Endodermal cell (in vitro differentiated cells): ENCODE results near the gene OS9. TPM values are rescaled to one million over a fixed set of nuclear protein-coding genes. Genes with fewer than 3 reads are reported as not detected.

Experiments
- DNase-seq: peaks from one replicate; pipeline ENCODE4 v3.0.0-alpha.2; 2017
- H3K27ac ChIP-seq: 2 replicates; pipeline ENCODE4 v1.5.1; 2013; ENCODE audit warnings: mild to moderate bottlenecking, low read depth, low read length, moderate library complexity
- H3K27me3 ChIP-seq: 2 replicates; pipeline ENCODE4 v1.6.1; 2013; ENCODE audit warnings: mild to moderate bottlenecking, low read length, moderate library complexity; ENCODE audit not compliant: insufficient read depth, control insufficient read depth, poor library complexity, severe bottlenecking
- H3K36me3 ChIP-seq: 2 replicates; pipeline ENCODE4 v1.7.0; 2013; ENCODE audit warnings: mild to moderate bottlenecking, low read length, moderate library complexity; ENCODE audit not compliant: control insufficient read depth, insufficient read depth
- H3K4me1 ChIP-seq: one replicate; pipeline ENCODE4 v1.7.0; 2013; ENCODE audit warnings: low read length; ENCODE audit not compliant: control insufficient read depth, insufficient read depth
- H3K4me3 ChIP-seq: 2 replicates; pipeline ENCODE4 v1.5.1; 2013; ENCODE audit warnings: mild to moderate bottlenecking, low read length, moderate library complexity
- H3K9ac ChIP-seq: 2 replicates; pipeline ENCODE4 v1.6.1; 2013; ENCODE audit warnings: mild to moderate bottlenecking, low read length, moderate library complexity; ENCODE audit not compliant: poor library complexity, severe bottlenecking; ENCODE audit errors: extremely low read depth
- H3K9me3 ChIP-seq: 2 replicates; pipeline ENCODE4 v1.6.1; 2013; ENCODE audit warnings: mild to moderate bottlenecking, low read length, moderate library complexity; ENCODE audit not compliant: control insufficient read depth
- H3K27ac Mint-ChIP-seq: 2 replicates; pipeline ENCODE4 v1.8.0; 2020; ENCODE audit warnings: mixed read lengths
- H3K27me3 Mint-ChIP-seq: 2 replicates; pipeline ENCODE4 v1.8.0; 2021; ENCODE audit warnings: mild to moderate bottlenecking, mixed read lengths; ENCODE audit not compliant: insufficient read depth
- H3K36me3 Mint-ChIP-seq: 2 replicates; pipeline ENCODE4 v1.8.0; 2020; ENCODE audit warnings: low read depth, mixed read lengths
- H3K4me1 Mint-ChIP-seq: 2 replicates; pipeline ENCODE4 v1.8.0; 2020; ENCODE audit warnings: mixed read lengths
- H3K4me3 Mint-ChIP-seq: 2 replicates; pipeline ENCODE4 v1.8.0; 2020; ENCODE audit warnings: mild to moderate bottlenecking, moderate library complexity, mixed read lengths
- H3K9me3 Mint-ChIP-seq: 2 replicates; pipeline ENCODE4 v1.8.0; 2020; ENCODE audit warnings: mild to moderate bottlenecking, mixed read lengths
- WGBS, 2 experiments: methylation state at CpG; one replicate each; pipeline versions ENCODE4 v1.1.5 to v1.1.7; 2013; ENCODE audit warnings: missing lambda C conversion rate in 2 of 2, mixed read lengths in 1 of 2; ENCODE audit not compliant: insufficient coverage in 1 of 2, insufficient read length in 1 of 2; 5-methylcytosine and 5-hydroxymethylcytosine counted together
- total RNA-seq, 2 donors: library from RNA; stranded (reverse); fragmentation: NEBNext Ultra II Directional in 1 of 2; extraction: Animal tissue kit (Norgen Biotek cat#: 25700) in 1 of 2; gene quantifications; 2 replicates in 1 of 2; 3 replicates in 1 of 2; pipeline ENCODE4 v1.2.1, GENCODE V29; 2021
- TF ChIP-seq, protein P1 (sequence below): fragments of 200-600 bp; sonication (generic); conservative IDR thresholded peaks from 2 replicates; pipeline ENCODE4 v1.5.0; 2021; ENCODE audit warnings: antibody characterized with exemption, mild to moderate bottlenecking

Gene OS9
- total RNA-seq, 2 donors from 2014 or later: 108 to 142 TPM

DNA sequence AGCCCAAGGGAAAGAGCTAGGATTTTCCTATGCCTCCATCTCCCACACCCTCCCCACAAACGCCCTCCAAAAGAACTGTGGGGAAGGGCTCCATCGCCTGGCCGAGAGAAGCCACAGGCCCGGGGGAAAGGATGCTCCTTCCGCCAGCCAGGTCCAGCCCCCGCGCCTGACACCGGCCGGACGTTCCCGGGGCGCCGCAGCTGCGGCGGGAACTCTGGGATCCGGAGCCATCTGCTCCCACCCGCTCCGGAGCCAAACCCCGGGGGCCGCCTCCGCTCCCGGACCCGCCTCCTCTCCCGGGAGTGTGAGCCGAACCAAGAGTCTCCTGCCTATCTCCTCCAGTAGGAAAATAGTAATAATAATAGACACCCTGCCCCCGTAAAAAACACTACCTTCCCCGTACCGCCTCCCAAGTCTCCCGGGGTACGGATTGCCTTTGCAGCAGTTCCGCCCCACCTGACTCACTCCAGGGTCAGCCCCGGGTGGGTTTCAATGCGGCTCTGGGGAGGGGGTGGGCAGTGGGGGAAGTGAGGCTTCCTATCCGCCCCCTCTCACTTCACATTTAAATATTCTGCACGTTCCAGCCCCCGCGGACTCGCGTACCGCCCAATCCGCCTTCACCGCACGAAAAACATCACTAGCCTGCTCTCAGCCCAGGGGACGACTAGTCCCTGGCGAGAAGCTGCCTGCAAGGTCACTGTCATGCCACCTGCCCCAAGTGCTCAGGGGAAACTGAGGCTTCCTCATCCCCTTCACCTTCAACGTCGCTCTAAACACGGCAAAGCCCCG is 42.2 kb downstream of the OS9 start:
- DNase-seq: peak; percentile 92
- no peaks in the 10 kb centered on the region for H3K9me3 Mint-ChIP-seq
- Histone ChIP-seq H3K27ac (no peak overlapping the region), H3K9me3 (no peaks in the 10 kb centered on the region), H3K9ac (no peak overlapping the region), H3K27me3 (peaks cover 100% of the 10 kb centered on the region), H3K4me1 (no peaks in the 10 kb centered on the region), H3K4me3 (peak overlapping the region; percentile 58), H3K36me3 (no peaks in the 10 kb centered on the region)
- H3K4me1 Mint-ChIP-seq: peaks cover 8% of the 10 kb centered on the region
- H3K36me3 Mint-ChIP-seq: no peaks in the 10 kb centered on the region
- WGBS, 2 experiments: 0 to 1% methylated on average over 5 to 46 of the region's 49 CpGs
- peaks cover 94% of the 10 kb centered on the region for H3K27me3 Mint-ChIP-seq
- H3K4me3 Mint-ChIP-seq: peak overlapping the region; percentile 41
- TF ChIP-seq, protein P1, sequence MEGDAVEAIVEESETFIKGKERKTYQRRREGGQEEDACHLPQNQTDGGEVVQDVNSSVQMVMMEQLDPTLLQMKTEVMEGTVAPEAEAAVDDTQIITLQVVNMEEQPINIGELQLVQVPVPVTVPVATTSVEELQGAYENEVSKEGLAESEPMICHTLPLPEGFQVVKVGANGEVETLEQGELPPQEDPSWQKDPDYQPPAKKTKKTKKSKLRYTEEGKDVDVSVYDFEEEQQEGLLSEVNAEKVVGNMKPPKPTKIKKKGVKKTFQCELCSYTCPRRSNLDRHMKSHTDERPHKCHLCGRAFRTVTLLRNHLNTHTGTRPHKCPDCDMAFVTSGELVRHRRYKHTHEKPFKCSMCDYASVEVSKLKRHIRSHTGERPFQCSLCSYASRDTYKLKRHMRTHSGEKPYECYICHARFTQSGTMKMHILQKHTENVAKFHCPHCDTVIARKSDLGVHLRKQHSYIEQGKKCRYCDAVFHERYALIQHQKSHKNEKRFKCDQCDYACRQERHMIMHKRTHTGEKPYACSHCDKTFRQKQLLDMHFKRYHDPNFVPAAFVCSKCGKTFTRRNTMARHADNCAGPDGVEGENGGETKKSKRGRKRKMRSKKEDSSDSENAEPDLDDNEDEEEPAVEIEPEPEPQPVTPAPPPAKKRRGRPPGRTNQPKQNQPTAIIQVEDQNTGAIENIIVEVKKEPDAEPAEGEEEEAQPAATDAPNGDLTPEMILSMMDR: peak; percentile 67
- H3K27ac Mint-ChIP-seq: no peak overlapping the region

GRCh38 chr12:57736741-57737466 is 43.0 kb downstream of the OS9 start:
- no peak overlapping the region for H3K9ac ChIP-seq
- H3K4me1 ChIP-seq: no peaks in the 10 kb centered on the region
- peak overlapping the region; percentile 58 for H3K4me3 ChIP-seq
- no peaks in the 10 kb centered on the region for H3K36me3 ChIP-seq
- no peak overlapping the region for H3K27ac ChIP-seq
- Mint-ChIP-seq H3K4me3 (peak overlapping the region; percentile 41), H3K9me3 (no peaks in the 10 kb centered on the region), H3K27me3 (peaks cover 94% of the 10 kb centered on the region), H3K4me1 (peaks cover 8% of the 10 kb centered on the region), H3K36me3 (no peaks in the 10 kb centered on the region), H3K27ac (no peak overlapping the region)
- H3K27me3 ChIP-seq: peaks cover 100% of the 10 kb centered on the region
- no peaks in the 10 kb centered on the region for H3K9me3 ChIP-seq
- DNase-seq: peak; percentile 78
- TF ChIP-seq, protein P1: no peak
- 4 to 5% methylated on average over 19 to 31 of the region's 31 CpGs for WGBS, 2 experiments

DNA sequence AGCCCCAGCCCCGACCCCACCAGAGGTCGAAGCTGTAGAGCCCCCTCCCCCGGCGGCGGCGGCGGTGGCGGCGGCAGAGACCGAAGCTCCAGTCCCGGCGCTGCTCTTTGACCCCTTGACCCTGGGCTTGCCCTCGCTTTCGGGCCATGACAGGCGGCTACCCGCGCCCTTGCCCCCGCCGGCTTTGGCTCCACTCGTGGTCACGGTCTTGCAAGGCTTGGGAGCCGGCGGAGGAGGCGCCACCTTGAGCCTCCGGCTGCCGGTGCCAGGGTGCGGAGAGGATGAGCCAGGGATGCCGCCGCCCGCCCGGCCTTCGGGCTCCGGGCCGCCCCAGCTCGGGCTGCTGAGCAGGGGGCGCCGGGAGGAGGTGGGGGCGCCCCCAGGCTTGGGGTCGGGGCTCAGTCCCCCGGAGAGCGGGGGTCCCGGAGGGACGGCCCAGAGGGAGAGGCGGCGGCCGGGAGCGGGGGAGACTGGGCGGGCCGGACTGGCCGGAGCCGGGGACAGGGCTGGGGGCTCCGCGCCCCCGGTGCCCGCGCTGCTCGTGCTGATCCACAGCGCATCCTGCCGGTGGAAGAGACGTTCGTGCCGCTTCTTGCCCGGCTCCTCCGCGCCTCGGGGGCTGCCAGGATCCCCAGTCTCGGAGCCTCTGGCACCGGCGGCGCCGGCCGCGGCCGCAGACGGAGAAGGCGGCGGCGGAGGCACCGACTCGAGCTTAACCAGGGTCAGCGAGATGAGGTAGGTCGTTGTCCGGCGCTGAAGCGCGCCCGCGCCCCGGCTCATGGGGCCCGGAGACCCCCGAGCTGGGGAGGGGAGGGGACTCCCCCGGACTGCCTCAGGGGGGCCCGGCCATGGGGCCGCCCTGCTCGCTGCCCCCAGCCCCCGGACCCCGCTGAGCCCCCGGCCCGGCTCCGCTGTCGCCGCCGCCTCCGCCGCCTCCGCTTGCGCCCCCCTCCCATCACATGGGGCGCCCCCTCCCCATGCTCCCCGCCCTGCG is 43.8 kb downstream of the OS9 start:
- H3K36me3 Mint-ChIP-seq: no peaks in the 10 kb centered on the region
- peaks cover 8% of the 10 kb centered on the region for H3K4me1 Mint-ChIP-seq
- 0 to 1% methylated on average over 16 to 106 of the region's 110 CpGs for WGBS, 2 experiments
- no peak overlapping the region for H3K27ac ChIP-seq
- no peak overlapping the region for H3K9ac ChIP-seq
- TF ChIP-seq, protein P1: peak; percentile 57
- DNase-seq: peak; percentile 85
- H3K27me3 ChIP-seq: peaks cover 100% of the 10 kb centered on the region
- no peaks in the 10 kb centered on the region for H3K4me1 ChIP-seq
- H3K9me3 Mint-ChIP-seq: no peaks in the 10 kb centered on the region
- H3K27ac Mint-ChIP-seq: no peak overlapping the region
- H3K36me3 ChIP-seq: no peaks in the 10 kb centered on the region
- peak overlapping the region; percentile 45 for H3K4me3 Mint-ChIP-seq
- no peak overlapping the region for H3K4me3 ChIP-seq
- H3K27me3 Mint-ChIP-seq: peaks cover 94% of the 10 kb centered on the region
- H3K9me3 ChIP-seq: no peaks in the 10 kb centered on the region
